ENCODE data around the gene SLC18A3.

GRCh38 chr10:49649294-49649693 lies 39.2 kb downstream of the SLC18A3 start:
- TF ChIP-seq CTCF (IDR thresholded peaks at IDR 0.05) (no peak), PBX3 (IDR thresholded peaks at IDR 0.05) (no peak), REST (IDR thresholded peaks at IDR 0.05; ENCODE audit: low read depth, low read length) (no peak), SMC3 (IDR thresholded peaks at IDR 0.05; ENCODE audit: low read depth, low read length) (no peak), RXRA (IDR thresholded peaks at IDR 0.05; ENCODE audit: borderline replicate concordance, low read depth) (no peak), JUND (IDR thresholded peaks at IDR 0.05) (no peak), GABPA (IDR thresholded peaks at IDR 0.05; ENCODE audit: low read depth) (no peak), FOSL2 (IDR thresholded peaks at IDR 0.05; ENCODE audit: borderline replicate concordance, low read depth) (no peak), TAF1 (IDR thresholded peaks at IDR 0.05; ENCODE audit: borderline replicate concordance, low read depth, low read length) (no peak), EZH2phosphoT487 (IDR thresholded peaks at IDR 0.05; ENCODE audit: borderline replicate concordance, low read depth) (no peak), ELF1 (IDR thresholded peaks at IDR 0.05) (no peak), CHD2 (IDR thresholded peaks at IDR 0.05; ENCODE audit: low read length, partially characterized antibody) (no peak)
